Activated T-cell treated with anti-CD3 and anti-CD28 coated beads for 1 hour (primary cell): ENCODE measurements around the gene USP33.
"Not testable (repeated sequence)": the region's sequence is repeated elsewhere in the genome, so short reads cannot be mapped to it uniquely, and the experiment has no call there.

Experiments used
- DNase-seq: peaks from one replicate; pipeline ENCODE4 v3.0.0-alpha.2; 2020; ENCODE audit warnings: low read depth

Gene USP33

GRCh38 chr1:77739235-77739634, 20.4 kb downstream of the USP33 start:
- DNase-seq = no peak

GRCh38 chr1:77732090-77732489, 27.6 kb downstream of the USP33 start:
- DNase-seq = no peak

GRCh38 chr1:77725706-77726105, 33.9 kb downstream of the USP33 start:
- DNase-seq = no peak

- no peak for DNase-seq
Measured at GRCh38 chr1:77718181-77718580, 41.5 kb downstream of the USP33 start.

GRCh38 chr1:77716065-77716464, 43.6 kb downstream of the USP33 start:
- DNase-seq = no peak

GRCh38 chr1:77709727-77710126, 49.9 kb downstream of the USP33 start:
- DNase-seq = no peak

GRCh38 chr1:77706321-77706720, 53.3 kb downstream of the USP33 start:
- DNase-seq = no peak

GRCh38 chr1:77704736-77705135, 54.9 kb downstream of the USP33 start:
- no peak for DNase-seq

- not testable (repeated sequence) for DNase-seq
Measured at GRCh38 chr1:77699673-77700072, 60.0 kb downstream of the USP33 start.

GRCh38 chr1:77697441-77697840, 62.2 kb downstream of the USP33 start:
- DNase-seq = no peak

GRCh38 chr1:77688939-77689338, 70.7 kb downstream of the USP33 start:
- DNase-seq = no peak

GRCh38 chr1:77687519-77687906, 72.1 kb downstream of the USP33 start:
- no peak for DNase-seq

GRCh38 chr1:77686796-77687518, 72.7 kb downstream of the USP33 start:
- no peak for DNase-seq

- DNase-seq = peak; percentile 80
Measured at GRCh38 chr1:77683160-77684148, 76.2 kb downstream of the USP33 start.

GRCh38 chr1:77682460-77683159, 77.0 kb downstream of the USP33 start, which contains the start of gene ZZZ3:
Gene ZZZ3, minus strand, starts transcription at chr1:77682658. Its CDS starts 49,304 bp downstream, at chr1:77633354.
- DNase-seq = peak; percentile 89

- no peak for DNase-seq
Measured at GRCh38 chr1:77680173-77680572, 79.5 kb downstream of the USP33 start.

- no peak for DNase-seq
Measured at GRCh38 chr1:77678660-77679610, 80.7 kb downstream of the USP33 start.

GRCh38 chr1:77674807-77675206, 84.8 kb downstream of the USP33 start:
- DNase-seq = not testable (repeated sequence)

GRCh38 chr1:77673716-77674355, 85.8 kb downstream of the USP33 start:
- no peak for DNase-seq

- DNase-seq = no peak
Measured at GRCh38 chr1:77673030-77673429, 86.6 kb downstream of the USP33 start.

GRCh38 chr1:77672374-77672773, 87.3 kb downstream of the USP33 start:
- no peak for DNase-seq
